HG03066 (cell line): ENCODE measurements around the gene RHOA.
"Not testable (repeated sequence)": the region's sequence is repeated elsewhere in the genome, so short reads cannot be mapped to it uniquely, and the experiment has no call there.

Experiments used
- ATAC-seq: cut with Tn5 transposase; IDR thresholded peaks from one replicate; pipeline ENCODE4 v1.9.1; 2021; ENCODE audit warnings: low read depth; ENCODE audit not compliant: unreplicated experiment

Gene RHOA

DNA sequence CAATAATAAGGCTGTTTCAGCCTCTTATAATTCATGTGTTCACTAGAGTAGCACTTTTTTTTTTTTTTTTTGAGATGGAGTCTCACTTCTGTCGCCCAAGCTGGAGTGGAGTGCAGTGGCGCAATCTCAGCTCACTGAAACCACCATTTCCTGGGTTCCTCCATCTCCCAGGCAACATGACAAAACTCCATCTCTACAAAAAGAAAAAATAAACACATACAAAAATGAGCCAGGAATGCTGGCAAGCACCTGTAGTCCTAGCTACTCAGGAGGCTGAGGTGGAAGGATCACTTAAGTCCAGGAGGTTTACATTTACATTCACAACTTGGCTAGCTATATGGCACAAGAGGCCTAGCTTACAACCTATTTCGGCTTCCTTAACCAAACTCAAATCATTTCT, 78.7 kb downstream of the RHOA start:
- ATAC-seq = no peak

DNA sequence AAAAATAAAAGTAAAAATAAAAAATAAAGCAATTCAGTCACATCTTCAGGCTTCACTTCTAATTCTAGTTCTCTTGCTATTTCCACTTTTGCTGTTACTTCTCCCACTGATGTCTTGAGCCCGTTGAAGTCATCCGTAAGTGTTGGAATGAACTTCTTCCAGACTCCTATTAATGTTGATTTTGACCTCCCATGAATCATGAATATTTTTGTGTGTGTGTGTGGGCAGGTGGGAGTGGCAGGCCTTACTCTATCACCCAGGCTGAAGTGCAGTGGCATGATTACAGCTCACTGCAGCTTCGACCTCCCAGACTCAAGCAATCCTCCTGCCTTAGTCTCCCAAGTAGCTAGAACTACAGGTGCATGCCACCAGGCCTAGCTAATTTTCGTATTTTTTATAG, 82.6 kb downstream of the RHOA start:
- no peak for ATAC-seq

DNA sequence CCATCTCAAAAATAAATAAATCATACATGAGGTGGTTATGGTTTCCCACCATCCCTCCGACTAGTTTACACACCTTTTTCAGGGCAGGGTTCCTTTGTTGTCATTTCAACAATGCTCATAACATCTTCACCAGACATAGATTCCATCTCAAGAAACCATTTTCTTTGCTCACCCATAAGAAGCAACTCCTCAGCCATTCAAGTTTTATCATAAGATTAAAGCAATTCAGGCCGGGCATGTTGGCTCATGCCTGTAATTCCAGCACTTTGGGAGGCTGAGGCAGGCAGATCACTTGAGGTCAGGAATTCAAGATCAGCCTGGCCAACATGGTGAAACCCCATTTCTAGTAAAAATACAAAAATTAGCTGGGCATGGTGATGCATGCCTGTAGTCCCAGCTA, 83.4 kb downstream of the RHOA start:
- not testable (repeated sequence) for ATAC-seq

DNA sequence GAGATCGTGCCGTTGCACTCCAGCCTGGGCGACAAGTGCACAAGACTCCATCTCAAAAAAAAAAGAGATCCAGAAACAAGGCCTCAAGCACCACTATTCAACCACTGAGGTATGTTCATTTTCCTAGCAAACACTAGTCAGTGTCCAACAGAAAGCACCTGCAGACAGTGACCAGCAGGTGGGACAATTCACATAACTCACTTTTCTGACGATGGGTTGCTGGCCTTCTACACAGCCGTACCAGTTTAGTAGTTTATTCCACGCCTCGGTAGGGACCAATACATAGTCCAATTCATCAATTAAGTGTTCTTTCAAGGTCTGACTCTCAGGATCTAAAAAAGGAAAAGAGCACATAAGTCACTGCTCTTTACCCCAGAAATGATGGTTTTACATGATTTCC, 84.3 kb downstream of the RHOA start:
- ATAC-seq = no peak

DNA sequence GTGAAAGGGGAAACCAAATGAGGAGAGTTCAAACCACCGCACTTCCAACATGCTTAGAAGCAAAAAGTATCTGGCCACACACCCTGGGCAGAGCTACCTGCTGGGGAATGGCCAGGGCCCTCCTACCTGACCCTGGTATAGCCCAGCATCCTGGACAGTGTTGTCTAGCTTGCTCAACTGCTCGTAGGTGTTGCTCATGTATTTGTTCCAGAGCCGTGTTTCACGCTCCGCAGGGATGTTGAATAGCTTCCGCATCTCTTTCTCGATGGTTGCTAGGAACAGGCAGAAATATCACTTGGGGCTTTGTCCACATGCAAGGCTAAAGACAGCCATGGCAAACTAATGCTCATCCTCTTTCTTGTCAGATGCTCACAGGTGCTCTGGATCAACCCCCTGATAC, 87.0 kb downstream of the RHOA start:
- no peak for ATAC-seq

DNA sequence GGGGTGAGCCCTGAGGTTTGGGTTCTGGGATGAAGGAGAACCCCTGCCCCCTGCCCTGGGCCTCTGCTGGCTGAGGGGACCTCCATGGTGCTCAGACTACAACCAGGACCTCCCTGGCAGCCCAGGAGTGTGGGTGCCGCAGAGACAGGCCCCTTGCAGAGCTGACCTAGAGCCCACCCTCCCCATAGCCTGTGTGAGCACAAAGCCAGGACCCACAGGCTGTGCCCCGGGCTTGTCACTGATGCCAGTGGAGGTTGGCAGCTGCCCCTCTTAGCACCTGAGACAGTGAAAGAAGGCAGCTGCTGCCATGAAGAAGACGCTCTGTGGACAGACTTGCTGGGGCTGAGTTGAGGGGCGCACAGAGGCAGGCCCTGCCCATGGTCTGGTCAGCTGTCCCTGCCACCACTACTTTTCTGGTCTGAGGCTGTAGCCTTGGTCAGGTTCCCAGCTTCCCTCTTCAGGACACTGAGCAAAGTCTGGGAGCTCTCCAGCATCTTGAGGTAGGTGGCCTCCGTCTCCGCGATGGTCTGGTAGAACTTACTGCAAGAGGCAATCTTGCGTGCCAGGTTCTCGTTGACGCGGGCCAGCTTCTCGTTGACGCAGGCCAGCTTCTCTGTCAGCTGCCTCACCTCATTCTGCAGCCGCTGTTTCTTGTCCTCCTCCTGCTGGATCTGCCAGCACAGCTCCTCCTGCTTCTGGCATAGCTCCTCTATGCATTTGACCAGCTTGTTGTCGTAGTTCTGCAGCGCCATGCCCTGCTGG, 94.9 kb downstream of the RHOA start:
- ATAC-seq = no peak

DNA sequence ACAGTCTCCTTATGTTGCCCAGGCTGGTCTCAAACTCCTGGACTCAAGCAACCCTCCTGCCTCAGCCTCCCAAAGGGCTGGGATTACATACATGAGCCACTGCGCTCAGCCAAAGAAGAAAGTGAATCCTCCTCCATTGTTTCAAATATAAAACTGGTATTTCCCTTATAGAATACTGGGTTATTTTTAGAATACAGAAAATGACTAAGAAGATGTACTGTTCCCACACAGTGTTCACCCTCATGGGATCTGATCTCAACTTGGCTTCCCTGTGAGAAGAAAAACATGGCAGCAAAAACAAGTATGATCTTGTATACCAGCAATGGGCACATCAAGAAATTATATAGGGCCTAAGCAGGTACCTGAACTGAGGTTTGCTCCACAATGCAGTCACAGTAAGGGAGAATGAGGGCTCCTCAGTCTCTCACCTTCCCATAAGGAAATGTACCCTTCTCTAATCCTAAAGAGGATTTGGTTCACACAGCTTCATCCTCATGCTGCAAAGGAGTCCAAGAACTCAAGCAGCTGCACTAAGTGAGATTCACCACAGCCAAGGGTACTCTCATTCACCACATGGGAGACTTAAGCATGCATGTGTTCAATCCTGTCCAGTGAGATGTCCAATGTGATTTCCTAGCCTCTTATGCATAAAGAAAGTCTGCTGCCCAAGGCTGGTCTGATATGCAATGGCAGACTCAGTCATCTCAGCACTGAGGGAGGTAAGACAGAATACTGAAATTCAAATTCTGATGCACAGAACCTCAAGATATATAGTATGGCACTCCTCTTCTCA, 97.7 kb downstream of the RHOA start:
- ATAC-seq = no peak

DNA sequence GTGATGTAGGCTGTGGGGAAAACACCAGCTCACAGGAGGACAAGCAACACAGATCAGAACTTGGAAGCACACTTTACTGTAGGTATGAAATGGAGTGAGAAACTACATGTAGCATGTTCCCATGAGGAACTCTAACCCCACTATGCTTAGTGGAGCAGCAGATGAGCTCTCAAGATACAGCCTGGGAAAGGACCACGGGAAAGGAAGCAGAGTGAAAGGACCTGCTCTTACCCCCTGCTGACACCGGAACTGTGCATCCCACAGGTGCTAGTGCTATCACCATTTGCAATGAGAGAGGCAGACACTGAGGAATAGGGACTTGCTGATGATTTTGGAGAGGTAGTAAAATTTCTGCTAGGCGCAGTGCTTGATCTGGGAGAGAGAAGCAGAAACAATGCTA, 100.5 kb downstream of the RHOA start:
- ATAC-seq = no peak

DNA sequence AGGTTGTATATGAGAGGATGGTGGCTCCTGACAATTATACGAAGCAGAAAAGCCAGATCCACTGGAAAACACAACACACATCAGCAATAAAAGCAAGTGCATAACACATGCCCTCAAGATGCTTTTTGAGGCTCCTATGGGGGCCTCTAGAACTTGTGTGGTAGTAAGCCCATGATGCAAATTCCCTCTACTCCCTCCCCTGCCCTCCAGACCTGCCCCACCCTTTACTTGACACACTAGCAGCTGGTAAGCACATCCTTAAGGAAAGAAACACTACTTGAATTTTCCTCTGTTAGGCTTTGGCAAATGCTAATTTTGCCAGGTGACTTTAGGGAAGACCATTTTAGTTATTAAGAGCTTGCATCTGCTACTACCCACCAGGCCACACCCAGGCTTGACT, 101.1 kb downstream of the RHOA start:
- no peak for ATAC-seq
